ENCODE data around the gene SLC41A3.
A peak's percentile ranks its signal among the peaks of the same experiment; 100 is the strongest.
"Not testable (repeated sequence)": the region's sequence is repeated elsewhere in the genome, so short reads cannot be mapped to it uniquely, and the experiment has no call there.

The SLC41A3 gene

GRCh38 chr3:126105691-126106187 lies 21.8 kb upstream of the SLC41A3 start:
- no peak for DNase-seq

DNA sequence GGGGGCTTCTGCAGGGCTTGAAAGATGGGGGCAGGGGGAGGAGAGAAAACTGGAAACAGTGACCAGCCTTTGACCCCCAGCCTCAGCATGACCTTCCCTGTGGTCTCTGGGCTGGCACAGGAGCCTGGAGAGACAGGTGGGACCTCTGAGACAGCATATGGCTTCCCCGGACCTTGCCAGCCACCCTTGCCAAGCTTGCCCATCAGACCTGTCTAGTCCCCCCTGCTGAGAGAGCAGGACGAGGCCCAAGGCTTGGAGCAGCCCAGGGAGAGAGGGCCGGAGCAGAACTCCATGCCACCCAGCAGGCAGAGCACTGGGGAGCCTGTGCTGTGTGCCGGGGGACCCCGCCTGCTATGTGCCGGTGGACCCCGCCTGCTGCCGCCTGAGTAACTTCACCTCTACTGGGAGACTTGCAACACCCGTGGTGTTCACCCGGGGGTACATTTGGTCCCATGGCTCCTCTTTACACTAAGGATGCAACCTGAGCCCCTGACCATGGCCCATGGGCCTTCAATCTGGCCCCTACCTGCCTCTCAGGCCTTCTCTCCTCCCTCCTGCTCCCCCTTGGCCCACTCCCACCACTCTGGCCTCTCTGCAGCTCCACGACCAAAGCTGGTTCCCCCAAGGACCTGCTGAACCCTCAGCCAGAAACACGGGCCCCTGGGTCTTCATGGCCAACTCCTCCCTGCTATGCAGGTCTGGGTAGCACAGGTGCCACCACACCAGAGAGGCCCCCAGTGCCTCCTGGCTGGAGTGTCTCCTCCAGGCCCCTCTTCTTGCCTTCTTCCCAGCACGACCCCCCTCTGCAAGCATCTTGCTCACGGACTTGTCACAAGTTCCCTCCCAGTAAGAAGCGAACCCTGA lies 21.1 kb upstream of the SLC41A3 start:
- no peak for DNase-seq

DNA sequence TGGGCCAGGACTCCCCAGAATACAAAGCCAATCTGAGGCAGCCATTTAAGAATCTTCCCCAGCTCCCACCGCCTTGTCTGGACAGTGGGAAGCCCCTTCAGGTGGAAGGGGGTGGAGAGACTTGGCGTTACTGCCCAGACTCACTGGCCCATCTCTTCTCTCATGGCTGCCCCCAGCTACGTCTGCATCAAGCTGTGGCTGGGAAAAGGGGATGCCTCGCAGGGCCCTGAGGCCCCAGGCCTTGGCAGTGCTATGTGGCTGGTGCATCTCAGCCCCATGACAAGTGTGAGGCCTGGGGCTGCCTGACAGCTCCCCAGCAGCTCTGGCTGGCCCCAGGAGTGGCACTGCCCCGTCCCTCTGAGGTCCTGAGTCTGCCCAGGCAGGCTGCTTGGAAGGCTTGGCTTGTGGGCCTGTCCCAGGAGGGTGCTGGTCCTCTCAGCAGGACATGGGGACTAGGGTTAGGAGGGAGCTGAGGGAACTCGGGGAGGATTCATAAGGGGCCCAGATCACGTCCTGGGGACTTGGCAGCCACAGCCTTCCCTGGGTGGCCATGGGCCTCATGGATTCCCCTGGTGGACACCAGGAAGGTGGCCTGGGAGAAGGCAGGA lies 20.2 kb upstream of the SLC41A3 start:
- DNase-seq: no peak

DNA sequence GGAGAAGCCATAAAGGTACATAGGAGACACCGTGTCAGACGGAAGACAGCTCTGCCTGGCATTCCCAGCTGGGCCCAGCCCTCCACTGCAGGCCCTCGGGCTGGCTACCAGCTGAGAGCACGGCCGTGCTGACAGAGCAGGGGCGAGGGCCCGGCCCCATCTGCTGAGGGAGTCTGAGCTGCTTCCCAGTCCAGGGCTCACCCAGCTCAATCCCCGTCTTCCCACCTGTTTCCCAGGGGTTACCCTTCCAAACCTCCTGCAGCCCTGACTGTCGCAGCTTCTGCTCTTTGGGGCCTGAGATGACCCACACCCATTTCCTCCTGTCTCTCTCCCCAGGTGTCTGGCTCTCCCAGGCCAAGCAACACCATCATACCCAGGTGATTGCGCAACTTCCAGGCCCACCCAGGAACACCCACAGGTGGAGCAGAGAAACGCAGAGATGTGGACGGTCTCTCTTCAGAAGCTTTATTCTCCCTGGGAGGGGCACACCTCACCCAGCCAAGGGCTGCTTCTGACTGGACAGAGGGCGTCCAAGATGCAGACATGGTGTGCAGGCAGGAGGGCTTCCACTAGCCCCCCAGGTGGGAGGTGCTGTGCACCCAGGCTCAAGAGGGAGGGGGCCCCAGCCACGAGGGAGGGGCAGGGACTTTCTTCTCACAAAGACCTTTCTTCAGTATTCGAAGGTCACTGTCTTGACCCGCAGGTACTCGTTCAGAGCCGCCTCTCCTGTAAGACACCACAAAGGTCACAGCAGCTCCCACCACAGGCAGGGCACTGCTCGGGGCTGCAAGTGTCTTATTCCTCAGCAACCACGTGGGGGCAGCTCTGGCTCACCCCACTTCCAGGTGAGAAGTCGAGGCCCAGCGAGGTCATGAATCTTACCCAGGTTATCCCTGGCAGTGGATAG lies 19.4 kb upstream of the SLC41A3 start:
- no peak for DNase-seq

- no peak for DNase-seq
These were observed 18.6 kb upstream of the SLC41A3 start for GRCh38 chr3:126102530-126102951.

GRCh38 chr3:126102011-126102410 lies 18.1 kb upstream of the SLC41A3 start:
- no peak for DNase-seq

DNA sequence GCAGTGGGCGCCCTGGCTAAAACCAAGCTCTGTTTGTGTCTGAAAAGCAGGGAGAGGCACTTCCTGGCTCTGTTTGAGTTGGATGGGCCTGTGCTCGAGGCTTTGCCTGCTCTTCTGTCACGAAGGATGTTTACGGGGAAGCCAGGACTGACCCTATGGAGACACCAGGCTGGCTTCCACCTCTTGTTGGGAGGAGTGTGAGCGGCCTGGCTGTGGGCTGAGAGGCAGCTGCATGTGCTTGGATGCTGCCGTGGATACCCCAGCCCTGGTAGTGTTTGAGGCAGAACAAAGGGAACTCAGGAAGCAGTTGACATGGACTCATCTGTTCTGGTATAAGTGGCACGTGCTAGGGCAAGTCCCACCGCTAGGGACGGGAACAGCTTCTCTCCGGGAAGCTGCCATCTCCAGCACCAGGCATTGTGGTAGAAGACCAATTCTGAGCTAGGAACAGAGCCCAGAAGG lies 17.6 kb upstream of the SLC41A3 start:
- no peak for DNase-seq

DNA sequence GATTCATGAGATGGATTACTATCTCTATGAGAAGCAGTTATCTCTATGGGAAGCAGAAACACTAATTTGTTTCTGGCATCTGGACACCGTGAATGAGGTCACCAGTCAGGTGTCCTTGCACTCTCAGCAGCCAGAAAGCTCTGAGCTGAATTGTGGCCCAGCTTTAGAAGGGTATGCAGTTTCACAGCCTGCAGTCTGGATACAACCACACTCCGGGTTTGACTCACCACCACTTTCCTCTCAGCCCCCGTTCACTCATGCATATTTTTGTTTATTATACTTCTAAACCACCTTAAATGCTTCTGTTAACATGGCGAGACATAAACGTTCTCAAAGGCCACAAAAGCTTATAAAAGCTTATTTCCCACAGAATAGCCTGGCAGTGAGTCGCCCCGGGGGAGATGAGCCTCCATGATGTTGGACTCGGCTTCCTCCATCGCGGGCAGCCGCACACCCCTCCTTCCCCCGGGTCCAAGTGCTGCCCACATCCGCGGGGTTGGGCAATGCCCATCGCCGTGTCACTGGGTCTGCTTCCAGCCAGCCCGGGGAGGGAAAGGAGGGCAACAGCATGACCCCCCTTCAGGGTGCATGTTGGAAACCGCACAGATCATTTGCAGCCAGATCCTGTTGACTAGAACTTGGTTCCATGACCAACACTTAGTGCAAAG lies 16.8 kb upstream of the SLC41A3 start:
- no peak for DNase-seq

DNA sequence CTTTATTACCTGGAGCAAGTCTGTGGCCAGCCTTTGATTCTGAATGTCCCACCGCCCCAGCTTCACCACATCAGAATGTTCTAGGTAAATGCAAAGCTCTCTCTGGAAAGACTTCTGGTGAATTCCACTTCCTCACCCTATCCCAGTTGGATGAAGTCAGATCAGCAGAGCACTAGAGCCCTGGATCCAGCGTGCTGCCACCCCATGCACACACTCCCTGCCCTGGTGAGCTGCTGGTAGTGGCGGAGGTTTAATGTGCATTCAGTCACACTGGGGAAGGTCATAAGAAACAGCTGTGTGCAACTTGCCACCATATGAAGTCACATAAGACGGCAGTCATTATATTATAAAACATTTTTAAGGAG lies 16.3 kb upstream of the SLC41A3 start:
- DNase-seq: no peak

DNA sequence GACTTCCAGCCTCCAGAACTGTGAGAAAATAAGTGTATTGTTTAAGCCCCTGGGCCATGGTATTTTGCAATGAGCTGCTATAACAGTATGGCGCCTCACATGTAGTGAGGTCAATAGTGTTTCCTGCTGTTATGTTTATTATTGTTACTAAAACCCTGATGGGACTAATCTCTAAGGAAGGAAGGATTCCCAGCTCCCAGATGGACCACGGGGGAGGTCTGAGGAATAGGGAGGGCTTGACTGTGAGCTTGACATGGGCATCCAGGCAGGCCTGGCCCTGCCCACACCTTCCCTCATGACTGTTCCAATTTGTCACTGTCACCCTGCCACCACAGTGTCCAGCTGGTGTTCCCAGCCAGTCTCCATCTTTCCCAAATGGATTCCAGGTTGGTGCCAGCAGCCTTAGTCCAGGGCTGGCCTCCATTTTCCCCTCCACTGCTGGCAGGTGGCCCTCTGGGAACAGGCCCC lies 14.5 kb upstream of the SLC41A3 start:
- no peak for DNase-seq

DNA sequence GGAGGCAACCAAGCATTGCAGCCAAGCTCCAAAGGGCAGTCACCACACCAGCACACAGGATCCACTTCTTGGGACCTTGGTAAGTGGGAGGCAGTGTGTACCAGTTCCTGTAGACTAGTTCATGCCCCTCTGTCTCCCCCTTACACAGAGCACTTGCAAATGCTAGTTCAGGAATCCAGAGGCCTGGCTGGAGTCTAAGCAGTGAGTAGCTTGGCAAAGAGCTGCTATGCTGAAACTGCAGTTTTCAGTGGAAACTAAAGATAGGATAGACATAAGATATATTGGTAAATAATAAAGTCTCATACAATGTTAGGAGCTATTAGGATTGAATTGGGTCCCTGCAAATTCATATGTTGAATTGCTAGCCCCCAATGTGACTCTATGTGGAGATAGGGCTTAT lies 13.9 kb upstream of the SLC41A3 start:
- DNase-seq: no peak

DNA sequence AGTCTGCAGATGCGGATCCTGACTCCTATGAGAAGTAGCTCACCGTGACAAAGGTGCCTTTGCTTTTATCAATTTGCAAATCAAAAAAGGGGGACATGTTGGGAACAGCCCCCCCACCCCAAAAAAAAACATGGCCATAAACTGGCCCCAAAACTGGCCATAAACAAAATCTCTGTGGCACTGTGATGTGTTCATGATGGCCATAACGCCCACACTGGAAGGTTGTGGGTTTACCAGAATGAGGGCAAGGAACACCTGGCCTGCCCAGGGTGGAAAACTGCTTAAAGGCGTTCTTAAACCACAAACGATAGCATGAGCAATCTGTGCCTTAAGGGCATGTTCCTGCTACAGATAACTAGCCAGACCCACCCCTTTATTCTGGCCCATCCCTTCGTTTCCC lies 12.3 kb upstream of the SLC41A3 start:
- DNase-seq: not testable (repeated sequence)

DNA sequence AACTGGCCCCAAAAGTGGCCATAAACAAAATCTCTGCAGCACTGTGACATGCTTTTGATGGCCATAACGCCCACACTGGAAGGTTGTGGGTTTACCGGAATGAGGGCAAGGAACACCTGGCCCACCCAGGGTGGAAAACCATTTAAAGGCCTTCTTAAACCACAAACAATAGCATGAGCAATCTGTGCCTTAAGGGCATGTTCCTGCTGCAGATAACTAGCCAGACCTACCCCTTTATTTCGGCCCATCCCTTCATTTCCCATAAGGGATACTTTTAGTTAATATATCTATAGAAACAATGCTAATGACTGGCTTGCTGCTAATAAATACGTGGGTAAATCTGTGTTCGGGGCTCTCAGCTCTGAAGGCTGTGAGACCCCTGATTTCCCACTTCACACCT lies 8.2 kb upstream of the SLC41A3 start:
- DNase-seq: not testable (repeated sequence)

GRCh38 chr3:126087552-126088175 lies 3.7 kb upstream of the SLC41A3 start:
- no peak for DNase-seq

- no peak for DNase-seq
These were observed 1.9 kb upstream of the SLC41A3 start for GRCh38 chr3:126085841-126086240.

GRCh38 chr3:126085276-126085675 lies 1.4 kb upstream of the SLC41A3 start:
- DNase-seq: no peak

DNA sequence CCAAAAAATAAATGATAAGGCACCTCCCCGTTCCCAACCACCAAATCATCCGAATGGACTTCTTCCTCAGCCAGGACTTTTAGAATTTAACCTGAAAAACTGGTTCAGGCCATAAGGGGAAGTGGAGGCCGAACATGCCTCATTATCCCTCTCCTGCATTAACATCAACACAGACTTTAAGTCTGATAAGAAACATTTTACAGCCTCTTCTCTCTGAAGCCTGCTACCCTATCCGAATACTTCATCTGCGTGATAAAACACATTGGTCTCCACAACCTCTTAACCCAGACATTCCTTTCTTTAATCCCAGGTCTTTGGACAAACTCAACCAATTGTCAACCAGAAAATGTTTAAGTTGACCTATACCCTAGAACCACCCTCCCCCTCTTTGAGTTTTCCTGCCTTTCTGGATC lies 850 bp upstream of the SLC41A3 start:
- no peak for DNase-seq

DNA sequence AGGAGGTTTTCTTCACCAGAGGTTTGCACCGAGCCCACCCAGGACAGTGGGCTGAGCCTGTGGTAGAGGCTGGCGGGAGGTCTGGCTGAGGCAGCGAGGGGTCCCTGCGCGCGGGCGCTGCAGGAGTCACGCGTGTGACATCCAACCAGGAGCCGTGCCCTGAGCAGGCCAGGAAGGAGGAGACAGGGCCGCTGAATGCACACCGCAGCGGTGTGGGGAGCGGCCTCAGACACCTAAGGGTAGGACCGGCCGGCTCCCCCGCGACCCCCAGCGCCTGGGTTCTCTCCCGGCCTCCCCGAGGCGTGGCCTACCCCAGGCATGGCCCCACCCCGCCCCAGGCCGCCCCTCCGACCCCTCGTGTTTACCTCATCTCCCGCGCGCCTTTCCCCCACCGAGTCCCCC lies 412 bp downstream of the SLC41A3 start:
- peak in 1 of 2 experiments; percentile 19 for DNase-seq

GRCh38 chr3:126083138-126083445 lies 832 bp downstream of the SLC41A3 start:
- no peak for DNase-seq

- DNase-seq: no peak
These were observed 1.4 kb downstream of the SLC41A3 start for GRCh38 chr3:126082362-126083137.

DNA sequence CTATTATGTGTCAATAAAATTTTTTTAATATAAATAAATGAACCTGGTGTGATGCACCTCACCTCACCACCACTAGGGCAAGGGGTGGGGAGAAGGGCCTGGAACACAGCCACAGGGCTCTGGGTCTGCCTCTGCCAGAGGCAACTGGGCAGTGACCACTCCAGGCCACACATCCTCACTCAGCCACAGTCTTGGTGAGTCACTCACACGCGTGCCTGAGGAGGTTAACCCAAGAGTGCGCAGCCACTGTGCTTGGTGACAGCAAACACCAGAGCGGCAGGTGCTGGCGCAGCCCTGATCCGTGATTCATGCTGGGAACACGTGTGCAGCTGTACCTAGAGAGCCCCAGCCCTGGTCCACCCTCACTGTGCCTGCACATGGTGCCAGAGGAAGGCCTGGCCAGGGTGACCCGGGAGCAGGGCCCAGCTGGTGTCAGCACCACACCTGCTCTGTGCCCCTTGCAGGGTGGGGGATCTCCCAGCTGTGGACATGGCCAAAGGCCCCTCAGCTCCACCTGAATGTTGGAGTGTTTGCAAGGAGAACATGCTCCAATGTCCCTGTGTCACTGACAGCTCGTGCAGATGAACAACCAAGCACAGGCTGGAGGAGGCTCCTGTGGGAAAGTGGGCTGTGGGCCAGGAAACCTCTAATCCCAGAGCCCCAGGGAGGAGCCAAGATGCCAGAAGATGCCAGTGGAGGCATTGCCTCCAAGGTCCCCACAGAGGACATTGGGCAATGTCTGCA lies 2.1 kb downstream of the SLC41A3 start:
- no peak for DNase-seq
